Left renal cortex interstitium (tissue), 4 donors: ENCODE results near the gene TCP10L. TPM values are rescaled to one million over a fixed set of nuclear protein-coding genes. Genes with fewer than 3 reads are reported as not detected.
"Not testable (repeated sequence)": the region's sequence is repeated elsewhere in the genome, so short reads cannot be mapped to it uniquely, and the experiment has no call there.

ENCODE experiments used
- DNase-seq, 4 donors: peaks; one replicate each; pipeline ENCODE4 v3.0.0-alpha.2; 2013; ENCODE audit warnings: low read depth in 4 of 4, low spot score in 2 of 4, missing footprints in 1 of 4
- polyA plus RNA-seq, 4 donors: library from polyadenylated mRNA; unstranded; fragments of 120-200 nt; gene quantifications; one replicate each; pipeline ENCODE4 v1.2.1, GENCODE V29; 2013; ENCODE audit not compliant: insufficient read length in 4 of 4

The TCP10L gene, protein sequence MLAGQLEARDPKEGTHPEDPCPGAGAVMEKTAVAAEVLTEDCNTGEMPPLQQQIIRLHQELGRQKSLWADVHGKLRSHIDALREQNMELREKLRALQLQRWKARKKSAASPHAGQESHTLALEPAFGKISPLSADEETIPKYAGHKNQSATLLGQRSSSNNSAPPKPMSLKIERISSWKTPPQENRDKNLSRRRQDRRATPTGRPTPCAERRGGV
- polyA plus RNA-seq = 1 to 10 TPM; 1.4 to 2.9 (median 1.7) TPM

DNA sequence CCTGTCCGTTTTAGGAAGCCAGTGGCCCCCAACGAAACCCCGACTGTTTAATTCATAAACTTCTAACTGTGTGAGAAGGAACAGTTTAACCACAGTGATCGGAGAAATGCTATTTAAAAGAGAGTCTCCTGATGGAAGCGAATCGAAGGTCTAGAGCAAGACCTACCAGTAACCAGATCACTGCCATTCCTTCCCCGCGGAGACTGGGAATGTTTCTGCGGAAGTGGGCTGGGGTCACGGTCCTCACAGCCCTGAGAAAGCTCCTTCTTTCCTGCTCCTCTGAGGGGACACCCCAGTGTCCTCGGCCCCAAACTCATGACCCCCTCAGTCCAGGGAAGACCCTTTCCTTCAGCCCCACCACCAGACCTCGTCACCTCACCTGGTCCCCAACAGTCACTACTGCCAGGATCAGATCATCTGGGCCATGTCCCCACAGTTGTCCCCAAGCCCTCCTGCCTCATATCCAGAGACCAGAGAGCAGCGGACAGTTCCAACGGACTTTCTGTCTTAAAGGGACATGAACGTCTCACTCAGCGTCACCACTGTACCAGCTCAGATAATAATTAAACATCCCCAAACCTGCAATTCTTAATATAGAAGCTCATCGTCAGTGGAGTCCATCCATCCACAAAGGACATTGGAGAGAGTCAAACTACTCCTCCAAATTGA lies at the start of gene TCP10L:
TCP10L (minus strand) TSS at position 482 of the 669 bp plus-strand sequence. CDS start 1,219 bp downstream, outside the sequence.
- DNase-seq = no peak

DNA sequence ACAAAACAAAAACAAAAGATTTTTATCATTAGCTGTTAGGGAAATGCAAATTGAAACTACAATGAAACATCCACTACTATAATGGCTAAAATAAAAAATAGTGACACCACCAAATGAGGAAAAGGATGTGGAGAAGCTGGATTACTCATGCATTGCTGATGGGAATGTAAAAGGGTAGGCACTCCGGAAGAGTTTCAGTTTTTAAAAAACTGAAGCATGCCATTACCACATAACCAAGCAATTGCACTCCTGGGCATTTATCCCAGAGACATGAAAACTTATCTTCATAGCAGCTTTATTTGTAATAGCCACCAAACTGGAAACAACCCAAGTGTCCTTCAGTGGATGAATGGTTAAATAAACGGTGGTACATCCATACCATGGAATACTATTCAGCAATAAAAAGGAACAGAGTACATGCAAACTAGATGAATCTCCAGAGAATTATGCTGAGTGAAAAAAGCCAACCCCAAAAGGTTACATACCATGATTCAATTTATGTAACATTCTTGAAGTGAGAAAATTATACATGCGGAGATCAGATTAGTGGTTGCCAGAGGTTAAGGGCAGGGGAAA lies 41.4 kb upstream of the TCP10L start:
- DNase-seq = no peak

DNA sequence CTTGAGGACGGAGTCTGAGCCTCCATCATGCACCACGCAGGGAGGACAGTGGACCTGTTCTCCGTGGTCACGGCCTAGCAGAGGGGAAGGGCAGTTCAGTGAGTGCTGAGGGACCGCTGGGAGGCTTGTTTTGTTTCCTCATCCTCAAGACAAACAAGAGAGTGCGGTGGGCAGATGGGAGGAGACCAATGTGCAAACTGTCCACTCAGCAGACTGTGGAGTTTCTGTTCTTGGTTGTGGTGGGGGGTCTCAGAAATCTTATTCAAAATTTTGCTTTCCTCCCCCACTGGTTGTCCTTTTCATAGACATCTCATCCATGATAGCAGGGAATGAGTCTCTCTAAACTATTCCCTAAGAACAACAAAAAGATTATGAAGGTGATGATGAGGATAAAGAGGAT lies 32.9 kb upstream of the TCP10L start:
- not testable (repeated sequence) for DNase-seq

DNA sequence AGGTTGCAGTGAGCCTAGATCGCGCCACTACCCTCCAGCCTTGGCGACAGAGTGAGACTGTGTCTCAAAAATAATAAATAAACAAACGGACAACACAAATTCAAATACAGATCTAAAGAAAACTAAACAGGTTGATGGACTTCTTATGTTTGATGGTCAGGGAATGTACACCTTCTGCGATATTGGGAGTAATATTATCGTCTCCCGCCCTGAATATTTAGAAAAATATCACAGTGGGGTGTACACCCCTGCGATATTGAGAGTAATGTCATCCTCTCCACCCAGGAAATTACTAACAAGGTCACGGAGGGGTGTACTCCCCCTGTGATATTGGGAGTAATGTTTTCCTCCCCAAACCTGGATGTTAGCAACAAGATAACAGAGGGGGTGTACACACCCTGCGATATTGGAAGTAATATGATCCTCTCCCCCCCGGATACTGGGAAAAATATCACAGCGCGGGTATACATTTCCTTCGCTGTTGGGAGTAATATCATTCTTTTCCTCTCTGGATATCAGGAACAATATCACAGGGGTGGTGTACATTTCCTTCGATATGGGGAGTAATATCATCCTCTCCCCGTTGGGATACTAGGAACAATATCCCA lies 28.2 kb upstream of the TCP10L start:
- no peak for DNase-seq

DNA sequence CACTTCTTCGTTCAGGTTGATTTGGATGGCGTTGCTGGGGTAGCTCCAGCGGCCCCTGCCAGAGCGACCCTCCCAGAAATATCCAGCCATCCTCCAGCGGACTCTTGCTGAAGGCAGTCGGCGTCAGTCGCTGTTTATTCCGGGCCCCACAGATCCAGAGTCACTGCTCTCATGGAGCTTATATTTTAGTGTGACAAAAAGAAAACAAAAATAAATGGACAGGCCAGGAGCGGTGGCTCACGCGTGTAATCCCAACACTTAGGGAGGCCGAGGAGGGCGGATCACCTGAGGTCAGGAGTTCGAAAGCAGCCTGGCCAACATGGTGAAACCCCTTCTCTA lies 27.6 kb upstream of the TCP10L start:
- DNase-seq = no peak

DNA sequence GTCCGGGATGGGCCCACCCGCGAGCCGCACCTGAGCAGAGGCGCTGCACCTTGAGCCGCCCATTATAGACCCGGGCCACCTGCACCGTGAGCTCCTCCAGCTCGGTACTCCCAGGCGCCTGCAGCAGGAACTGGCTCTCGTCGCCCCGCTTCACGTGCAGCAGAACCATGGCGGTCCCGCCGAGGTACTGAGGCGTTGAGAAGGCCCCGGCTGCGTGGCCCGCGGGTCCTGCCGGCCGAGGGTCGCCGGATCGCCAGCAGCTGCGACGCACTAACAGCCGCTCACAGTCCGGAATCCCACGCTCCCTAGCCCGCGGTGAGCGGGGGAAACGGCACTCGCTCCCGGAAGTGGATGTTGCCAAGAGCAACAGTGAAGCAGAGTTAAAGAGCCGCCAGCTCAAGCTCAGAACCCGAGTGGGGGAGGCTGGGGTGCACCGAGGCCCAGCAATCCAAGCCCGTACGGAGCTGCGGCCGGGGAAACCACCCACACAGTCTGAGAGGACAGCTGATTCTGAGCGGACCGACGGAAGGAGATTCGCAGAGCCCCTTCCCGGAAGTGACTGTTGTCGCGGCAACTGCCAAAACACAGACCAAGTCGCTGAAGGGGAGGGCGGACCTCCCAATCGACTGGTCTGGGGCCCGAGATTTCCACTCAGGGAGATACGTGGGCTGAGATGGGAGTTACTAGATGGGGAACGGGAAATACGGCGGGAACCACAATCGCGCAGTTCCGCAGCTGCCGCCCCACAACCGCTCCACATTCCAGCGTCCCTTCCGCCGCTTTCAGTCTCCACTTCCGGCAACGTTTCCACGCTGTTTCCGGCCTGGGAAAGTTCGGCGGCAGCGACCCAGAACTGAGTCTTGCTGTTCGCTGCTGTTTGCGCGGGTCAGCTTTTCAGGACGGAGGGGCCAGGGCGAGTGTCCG lies 27.0 kb upstream of the TCP10L start, which contains the start of gene CFAP298:
CFAP298 (minus strand) TSS at position 303 of the 924 bp plus-strand sequence; CDS start at position 169, 134 bp downstream.
- peak; percentile 82 to 96 (median 90) for DNase-seq

DNA sequence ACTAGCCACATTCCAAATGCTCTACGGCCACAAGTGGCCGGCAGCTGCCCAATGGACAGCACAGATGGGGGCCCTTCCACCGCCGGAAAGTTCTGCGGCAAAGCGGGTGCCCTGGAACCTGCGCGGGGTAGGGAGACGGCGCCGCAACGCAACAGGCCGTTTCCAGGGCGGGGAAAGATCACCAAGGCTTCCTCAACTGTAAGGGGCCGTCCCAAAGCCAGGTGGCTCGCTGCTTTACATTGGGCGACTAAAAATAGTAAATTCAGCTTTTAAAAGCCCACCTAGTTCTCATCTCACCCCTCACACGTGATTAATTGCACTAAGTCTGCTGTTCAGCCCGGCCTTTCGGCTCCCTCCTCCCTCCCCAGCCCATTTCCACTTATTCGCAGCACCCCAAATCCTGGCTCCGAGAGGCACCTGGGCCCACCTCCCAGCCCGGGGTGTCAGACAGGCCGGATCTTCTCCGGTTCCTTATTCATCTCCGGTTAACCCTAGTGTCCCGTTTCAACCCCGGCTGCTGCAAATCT lies 26.2 kb upstream of the TCP10L start:
- no peak for DNase-seq

DNA sequence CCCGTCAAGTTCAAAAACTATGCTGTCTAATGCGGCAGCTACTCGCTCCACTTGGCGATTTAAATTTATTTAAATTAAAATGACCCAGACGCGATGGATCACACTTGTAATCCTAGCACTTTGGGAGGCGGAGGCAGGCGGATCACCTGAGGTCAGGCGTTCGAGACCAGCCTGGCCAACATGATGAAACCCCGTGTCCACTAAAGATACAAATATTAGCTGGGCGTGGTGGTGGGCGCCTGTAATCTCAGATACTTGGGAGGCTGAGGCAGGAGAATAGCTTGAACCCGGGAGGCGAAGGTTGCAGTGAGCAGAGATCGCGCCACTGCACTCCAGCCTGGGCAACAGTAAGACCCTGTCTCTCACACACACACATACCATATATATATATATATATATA lies 25.6 kb upstream of the TCP10L start:
- DNase-seq = not testable (repeated sequence)

DNA sequence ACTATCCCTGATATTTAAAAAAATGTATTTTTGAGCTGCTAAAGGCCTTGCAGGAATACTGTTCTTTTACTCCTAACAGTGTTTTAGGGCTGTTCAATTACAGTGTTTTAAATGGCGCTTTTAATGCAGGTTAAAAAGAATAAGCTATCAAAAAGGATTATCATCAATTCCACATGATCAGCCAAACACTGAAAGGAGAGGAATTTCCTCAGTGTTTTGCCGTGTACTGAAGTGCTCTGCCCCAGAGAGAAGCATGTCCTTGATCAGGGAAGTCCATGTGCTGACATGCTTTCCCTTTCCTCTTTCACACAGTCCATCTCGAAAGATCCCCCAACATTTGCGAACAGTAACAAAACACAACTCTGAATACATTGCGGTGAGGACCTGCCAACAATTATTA lies 23.5 kb upstream of the TCP10L start:
- DNase-seq = no peak

DNA sequence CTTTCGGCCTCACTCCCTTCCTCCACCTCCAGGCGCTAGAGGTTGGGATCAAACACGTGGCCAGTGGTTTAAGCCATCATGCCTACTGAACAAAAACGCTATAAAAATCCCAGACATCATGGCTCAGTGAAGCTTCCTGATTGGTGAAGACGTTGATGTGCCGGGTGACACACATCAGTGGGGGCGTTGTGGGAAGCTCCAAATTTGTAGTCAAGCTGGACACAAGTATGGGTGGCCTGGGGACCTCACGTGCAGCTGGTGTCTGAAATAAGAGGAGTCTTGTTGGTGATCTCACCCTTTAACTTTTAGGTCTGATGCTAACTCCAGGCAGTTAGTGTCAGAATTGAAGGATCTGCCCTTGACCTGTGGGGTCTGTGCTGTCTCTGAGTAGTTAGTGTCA lies 20.1 kb upstream of the TCP10L start:
- DNase-seq = no peak

DNA sequence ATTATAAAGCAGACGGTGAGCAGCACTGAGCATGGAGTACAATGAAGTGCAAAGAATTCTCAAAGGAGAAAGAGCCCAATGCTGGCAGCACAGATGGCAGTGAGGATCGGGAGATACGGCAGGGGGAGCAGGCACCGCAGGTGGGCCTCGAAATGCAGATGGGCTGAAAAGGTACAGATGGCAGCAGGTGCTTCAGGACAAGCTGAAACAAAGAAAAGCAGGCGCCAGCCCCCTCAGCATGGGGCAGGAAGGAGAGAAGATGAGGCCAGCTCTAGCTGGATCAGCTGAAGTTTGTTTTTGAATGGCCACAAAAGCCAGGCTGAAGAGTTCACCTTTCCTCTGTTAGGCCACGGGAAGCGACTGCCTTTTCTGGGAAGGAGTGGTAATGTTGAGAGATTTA lies 19.1 kb upstream of the TCP10L start:
- DNase-seq = no peak

DNA sequence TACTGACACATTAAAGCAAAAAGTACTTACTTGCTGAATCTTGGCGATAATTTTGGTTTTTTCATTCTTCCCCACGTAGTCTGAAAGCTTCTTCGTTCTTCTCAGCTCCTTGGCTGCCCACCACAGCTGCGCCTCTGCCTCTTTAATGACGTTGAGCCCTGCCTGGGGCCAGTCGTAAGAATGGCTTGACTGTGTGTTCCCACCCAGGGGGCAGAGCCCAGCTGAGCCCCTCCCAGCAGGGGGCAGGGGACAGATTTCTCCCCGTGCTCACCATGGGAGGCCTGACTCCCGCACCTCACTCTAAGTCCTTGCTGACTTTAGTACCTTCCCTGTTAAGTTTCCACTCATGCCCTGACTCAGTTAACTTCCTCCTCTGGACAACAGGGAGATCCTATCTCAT lies 17.8 kb upstream of the TCP10L start:
- no peak for DNase-seq

DNA sequence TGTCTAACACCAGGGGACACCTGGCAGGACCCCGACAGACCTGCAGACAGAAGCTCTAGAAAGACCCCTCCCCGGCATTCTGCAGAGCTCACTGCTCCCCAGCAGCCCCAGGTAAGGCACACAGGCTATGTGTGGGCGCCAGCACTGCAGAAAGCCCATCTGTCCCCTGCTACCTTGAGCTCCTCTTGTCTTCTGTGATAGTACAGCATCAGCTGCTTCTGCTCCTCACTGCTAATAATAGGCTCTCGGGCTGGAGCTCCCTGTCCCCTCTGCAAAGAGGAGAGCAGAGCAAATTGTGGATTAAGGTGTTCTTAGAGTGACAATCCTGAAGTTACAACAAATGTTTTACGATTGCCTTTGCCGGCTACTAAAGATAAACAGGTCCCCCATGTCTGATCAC lies 16.8 kb upstream of the TCP10L start:
- DNase-seq = no peak

DNA sequence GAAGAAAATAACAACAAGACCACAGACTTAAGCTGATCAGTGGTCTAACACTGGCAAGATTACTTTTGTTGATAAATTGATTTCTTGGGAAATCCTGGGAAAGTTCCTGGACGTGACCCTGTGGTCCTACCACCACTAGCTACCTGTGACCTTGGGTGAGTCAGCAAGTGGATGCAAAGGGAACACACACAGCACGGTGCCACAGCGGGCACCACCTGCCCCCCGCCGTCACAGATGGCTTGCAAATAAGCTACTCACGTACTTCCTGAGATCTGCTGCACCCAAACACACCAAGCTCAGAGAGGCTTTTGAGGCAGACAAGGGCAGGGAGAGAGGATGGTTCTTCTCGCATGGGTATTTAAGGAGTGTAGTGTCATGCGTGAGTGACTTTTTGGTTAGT lies 14.2 kb upstream of the TCP10L start:
- no peak for DNase-seq

DNA sequence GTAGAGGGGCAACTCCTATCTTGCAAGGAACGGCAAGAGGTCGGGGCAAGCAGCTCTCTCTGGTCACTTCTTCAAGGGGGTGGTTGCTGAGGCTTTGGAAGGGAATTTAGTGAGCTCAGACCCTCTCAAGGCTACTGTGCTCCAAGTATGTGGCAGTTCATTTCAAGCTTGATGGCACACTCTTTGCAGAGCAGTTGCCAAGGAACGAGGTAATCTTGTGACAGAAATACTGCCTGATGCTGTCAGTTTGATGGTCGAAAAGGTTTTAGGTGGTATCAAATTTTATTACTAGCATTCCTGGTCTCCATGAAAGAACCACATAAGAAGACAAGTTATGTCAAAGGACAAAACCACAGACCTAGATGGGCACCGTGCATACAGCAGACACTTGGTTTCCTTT lies 13.8 kb upstream of the TCP10L start:
- peak; percentile 42 to 56 (median 50) for DNase-seq

DNA sequence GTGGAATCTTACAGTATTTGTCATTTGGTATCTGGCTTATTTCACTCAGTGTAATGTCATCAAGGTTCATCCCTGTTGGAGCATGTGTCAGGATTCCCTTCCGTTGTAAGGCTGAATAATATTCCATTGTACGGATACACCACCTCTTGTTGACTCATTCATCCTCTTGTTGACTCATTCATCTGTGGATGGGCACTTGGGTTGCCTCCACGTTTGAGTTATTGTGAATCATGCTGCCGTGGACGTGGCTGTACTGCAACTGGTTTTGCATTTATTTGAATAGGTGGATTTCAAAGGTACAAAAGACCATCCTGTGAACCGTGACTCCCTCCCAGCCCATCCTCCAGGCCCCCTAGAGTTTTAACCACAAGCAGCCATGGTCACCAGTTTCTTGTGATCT lies 11.9 kb upstream of the TCP10L start:
- DNase-seq = no peak

DNA sequence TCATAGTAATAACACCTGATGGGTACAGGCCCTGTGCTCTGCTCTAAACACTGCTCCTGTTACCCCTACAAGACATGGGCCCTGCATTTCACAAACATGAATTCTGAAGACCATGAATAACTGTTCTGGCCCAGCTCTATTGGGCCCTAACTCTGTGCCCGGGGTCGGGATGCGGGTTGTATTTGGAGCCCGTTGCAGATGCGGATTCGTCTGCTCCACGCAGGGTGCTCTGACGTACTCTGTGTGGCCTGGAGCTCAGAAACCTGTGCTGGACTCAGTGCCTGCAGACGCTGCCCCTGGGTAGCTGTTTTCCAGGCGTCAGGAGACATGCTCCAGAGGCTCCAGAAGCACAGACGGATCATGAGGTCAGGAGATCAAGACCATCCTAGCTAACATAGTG lies 10.1 kb upstream of the TCP10L start:
- no peak for DNase-seq

DNA sequence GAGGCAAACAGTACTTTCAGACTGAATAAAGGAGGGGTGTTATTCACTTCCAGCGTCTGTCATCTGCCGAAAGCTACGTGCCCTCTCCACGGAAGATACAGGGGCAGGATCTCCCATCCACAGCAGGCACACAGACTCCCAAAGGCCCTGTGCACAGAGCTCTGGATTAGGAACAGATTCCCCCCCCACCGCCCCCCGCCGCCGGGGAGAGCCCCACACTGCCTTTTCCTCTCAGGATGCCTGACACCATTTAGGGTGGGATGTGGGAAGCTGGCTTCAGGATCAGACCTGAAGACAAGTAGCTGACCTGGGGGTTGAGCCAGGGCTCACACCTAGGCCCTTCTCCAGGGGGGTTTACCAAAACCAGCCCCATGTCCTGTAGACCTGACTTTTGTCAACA lies 8.4 kb upstream of the TCP10L start:
- DNase-seq = no peak

DNA sequence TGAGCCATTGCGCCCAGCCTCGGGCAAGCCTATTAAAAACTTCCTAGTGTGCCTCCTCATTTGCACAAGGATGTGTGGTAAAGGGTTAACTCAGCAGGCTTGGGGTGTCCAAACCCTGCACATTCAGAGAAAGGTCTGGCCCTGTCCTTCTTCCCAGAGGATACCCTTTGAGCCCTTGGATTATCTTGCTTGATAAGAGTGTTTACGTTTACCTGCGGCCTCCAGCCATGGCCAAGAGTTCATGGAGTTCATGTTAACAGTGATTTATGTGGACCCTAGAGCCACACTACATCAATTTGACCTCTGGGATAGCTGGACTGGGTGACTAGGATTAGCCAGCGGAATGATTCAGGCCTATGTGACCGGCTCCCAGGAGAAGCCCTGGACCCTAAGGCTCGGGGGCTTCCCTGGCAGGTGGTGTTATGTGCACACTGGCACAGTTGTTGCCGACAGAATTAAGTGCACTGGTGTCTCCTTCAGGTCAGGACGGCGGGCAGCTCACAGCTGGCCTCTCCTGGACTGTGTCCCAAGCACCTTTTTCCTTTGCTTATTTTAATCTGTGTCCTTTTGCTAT lies 7.7 kb upstream of the TCP10L start:
- no peak for DNase-seq

DNA sequence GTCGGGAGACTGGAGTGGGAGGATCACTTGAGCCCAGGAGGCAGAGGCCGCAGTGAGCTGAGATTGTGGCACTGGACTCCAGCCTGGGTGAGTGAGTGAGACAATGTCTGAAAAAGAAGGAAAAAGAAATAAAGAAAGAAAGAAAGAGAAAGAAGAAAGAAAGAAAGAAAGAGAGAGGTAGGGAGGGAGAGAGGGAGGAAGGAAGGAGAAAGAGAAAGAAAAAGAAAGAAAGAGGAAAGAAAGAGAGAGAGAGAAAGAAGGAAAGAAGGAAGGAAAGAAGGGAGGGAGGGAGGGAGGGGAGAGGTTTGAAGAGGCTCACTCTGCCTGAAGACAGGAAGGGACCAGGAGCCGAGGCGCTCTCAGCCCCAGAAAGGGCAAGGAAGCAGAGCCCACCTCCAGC lies 4.8 kb upstream of the TCP10L start:
- no peak for DNase-seq
